ENCODE results near the gene AK4.

DNA sequence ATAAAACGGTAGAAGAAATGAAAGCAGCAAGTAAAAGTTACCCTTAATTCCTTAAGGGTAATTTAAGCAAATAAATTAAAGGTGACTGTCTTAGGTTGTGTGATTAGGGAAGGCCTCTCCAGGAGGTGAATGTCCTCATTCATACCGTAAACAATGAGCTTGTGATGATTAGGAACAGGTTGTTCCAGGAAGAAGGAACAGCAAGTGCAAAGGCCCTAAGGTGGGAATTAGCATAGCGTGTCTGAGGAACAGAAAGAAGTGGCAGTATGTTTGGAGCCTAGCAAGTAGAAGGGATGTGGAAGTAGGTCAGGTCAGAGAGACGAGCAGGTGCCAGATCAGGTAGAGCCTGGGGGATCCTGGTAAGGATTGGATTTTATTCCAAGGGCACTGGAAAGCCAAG lies 5.6 kb downstream of the AK4 start:
- TF ChIP-seq, protein P1, sequence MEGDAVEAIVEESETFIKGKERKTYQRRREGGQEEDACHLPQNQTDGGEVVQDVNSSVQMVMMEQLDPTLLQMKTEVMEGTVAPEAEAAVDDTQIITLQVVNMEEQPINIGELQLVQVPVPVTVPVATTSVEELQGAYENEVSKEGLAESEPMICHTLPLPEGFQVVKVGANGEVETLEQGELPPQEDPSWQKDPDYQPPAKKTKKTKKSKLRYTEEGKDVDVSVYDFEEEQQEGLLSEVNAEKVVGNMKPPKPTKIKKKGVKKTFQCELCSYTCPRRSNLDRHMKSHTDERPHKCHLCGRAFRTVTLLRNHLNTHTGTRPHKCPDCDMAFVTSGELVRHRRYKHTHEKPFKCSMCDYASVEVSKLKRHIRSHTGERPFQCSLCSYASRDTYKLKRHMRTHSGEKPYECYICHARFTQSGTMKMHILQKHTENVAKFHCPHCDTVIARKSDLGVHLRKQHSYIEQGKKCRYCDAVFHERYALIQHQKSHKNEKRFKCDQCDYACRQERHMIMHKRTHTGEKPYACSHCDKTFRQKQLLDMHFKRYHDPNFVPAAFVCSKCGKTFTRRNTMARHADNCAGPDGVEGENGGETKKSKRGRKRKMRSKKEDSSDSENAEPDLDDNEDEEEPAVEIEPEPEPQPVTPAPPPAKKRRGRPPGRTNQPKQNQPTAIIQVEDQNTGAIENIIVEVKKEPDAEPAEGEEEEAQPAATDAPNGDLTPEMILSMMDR (conservative IDR thresholded peaks at IDR 0.05), result no peak
- no peak for TF ChIP-seq EZH2 (IDR thresholded peaks at IDR 0.05; ENCODE audit: low read depth)

All from PC-9 (cell line).